ENCODE measurements around the gene KCNA10.

Gene KCNA10

GRCh38 chr1:110524311-110525248 is 5.6 kb upstream of the KCNA10 start:
- DNase-seq (ENCODE audit: extremely low spot score), result peak; percentile 89
- TF ChIP-seq LEF1 (IDR thresholded peaks at IDR 0.05; ENCODE audit: borderline replicate concordance), result no peak
- TF ChIP-seq SUZ12 (IDR thresholded peaks at IDR 0.05), result no peak
- TF ChIP-seq CTBP1 (IDR thresholded peaks at IDR 0.05; ENCODE audit: borderline replicate concordance), result no peak
- TF ChIP-seq FOXM1 (IDR thresholded peaks at IDR 0.05; ENCODE audit: borderline replicate concordance), result no peak
- no peak for TF ChIP-seq BHLHE40 (IDR thresholded peaks at IDR 0.05; ENCODE audit: borderline replicate concordance)
- no peak for TF ChIP-seq ELF4 (IDR thresholded peaks at IDR 0.05)
- no peak for TF ChIP-seq TARDBP (IDR thresholded peaks at IDR 0.05)
- no peak for TF ChIP-seq FOXK2 (IDR thresholded peaks at IDR 0.05)
- TF ChIP-seq HDGF (IDR thresholded peaks at IDR 0.05; ENCODE audit: borderline replicate concordance), result no peak
- TF ChIP-seq FOXA1 (IDR thresholded peaks at IDR 0.05), result no peak
- TF ChIP-seq ZNF384 (IDR thresholded peaks at IDR 0.05), result no peak
- TF ChIP-seq NFRKB (IDR thresholded peaks at IDR 0.05), result no peak
- ChIA-PET CTCF (interaction anchor here (0.7 to 3.7 kb wide), 14 partner anchors 9 to 256 kb away, joined by 3 to 14 read pairs (median 4); partner anchors contain the start of gene KCNA2), POLR2A (no interaction called here)

DNA sequence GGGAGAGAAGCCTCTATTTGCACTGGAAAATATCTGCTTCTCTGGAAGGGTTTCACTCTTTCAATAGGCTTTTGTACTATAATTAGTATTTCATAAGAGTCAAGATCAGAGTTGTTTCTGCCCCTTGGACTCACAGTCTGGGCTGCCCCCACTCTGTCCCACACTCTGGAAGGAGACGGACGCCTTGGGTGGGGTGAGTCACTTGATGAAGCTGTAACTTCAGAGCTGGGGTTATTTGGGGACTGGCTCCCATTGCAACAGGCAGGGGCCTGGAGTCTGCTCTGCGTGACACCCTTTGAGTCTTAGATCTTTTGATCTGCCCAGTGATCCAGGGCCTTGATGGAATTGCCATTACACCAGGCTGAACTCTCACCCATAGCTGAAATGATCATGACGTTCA is 4.0 kb upstream of the KCNA10 start:
- DNase-seq (ENCODE audit: extremely low spot score), result no peak
- POLR2A ChIA-PET, result no interaction called here
- CTCF ChIA-PET, result interaction anchor here (1.0 to 1.5 kb wide), 4 partner anchors 27 to 258 kb away, joined by 4 to 6 read pairs (median 5); no protein-coding TSS in a partner anchor
- TF ChIP-seq FOXK2 (IDR thresholded peaks at IDR 0.05), result no peak
- TF ChIP-seq BHLHE40 (IDR thresholded peaks at IDR 0.05; ENCODE audit: borderline replicate concordance), result no peak
- TF ChIP-seq NFRKB (IDR thresholded peaks at IDR 0.05), result no peak
- no peak for TF ChIP-seq SUZ12 (IDR thresholded peaks at IDR 0.05)

DNA sequence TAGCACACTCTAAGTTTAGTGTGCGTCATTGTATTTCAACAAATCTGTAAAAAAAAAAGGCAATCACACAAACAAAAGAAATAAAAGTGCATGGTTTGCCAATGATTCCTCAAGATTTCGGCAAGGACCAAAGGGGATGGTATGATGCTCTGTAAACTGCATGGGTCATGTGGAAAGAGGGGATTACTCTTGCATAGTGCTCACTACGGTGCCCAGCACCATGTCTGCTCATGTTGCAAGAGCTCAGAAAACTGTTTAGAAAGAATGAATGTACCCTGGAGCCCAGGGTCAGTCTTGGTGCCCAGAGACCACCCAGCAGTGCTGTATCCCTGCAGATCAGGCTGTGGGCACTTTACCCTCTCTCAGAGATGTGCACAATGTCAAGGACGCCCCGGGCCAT is 3.6 kb upstream of the KCNA10 start:
- ChIA-PET CTCF (interaction anchor here (0.6 to 1.0 kb wide), 2 partner anchors 10 to 97 kb away, joined by 3 to 5 read pairs; no protein-coding TSS in a partner anchor), POLR2A (interaction anchor here (0.6 kb wide), 1 partner anchor 90 kb away, joined by 3 read pairs; no protein-coding TSS in a partner anchor)
- TF ChIP-seq L3MBTL2 (conservative IDR thresholded peaks at IDR 0.05) (no peak), FOXM1 (IDR thresholded peaks at IDR 0.05; ENCODE audit: borderline replicate concordance) (no peak), PKNOX1 (IDR thresholded peaks at IDR 0.05) (no peak)
- no peak for DNase-seq (ENCODE audit: extremely low spot score)

DNA sequence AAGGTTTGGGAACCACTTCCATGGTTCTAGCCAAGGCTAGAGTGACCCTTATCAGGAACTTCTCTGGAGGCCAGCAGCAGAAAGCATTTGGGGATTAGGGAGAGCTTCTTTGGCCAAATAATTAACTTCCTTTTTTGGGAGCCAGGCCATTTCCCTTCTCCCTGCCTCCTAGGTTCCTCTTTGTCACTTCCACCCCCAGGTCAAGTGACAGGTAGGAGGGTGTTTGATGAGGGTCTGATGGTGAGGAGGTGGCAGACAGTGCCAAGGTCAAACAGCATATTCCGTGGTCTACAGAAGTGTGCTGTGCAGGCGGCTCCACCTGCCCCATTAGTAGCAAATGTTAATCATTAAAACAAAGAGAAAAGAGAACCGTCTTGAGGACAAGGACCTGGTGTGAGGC is 1.9 kb upstream of the KCNA10 start:
- CTCF ChIA-PET, result no interaction called here
- TF ChIP-seq NFRKB (IDR thresholded peaks at IDR 0.05) (no peak), FOXA1 (IDR thresholded peaks at IDR 0.05) (no peak), SP1 (IDR thresholded peaks at IDR 0.05) (no peak), BHLHE40 (IDR thresholded peaks at IDR 0.05; ENCODE audit: borderline replicate concordance) (no peak), SUZ12 (IDR thresholded peaks at IDR 0.05) (no peak), CTBP1 (IDR thresholded peaks at IDR 0.05; ENCODE audit: borderline replicate concordance) (no peak), HDGF (IDR thresholded peaks at IDR 0.05; ENCODE audit: borderline replicate concordance) (no peak), ELF4 (IDR thresholded peaks at IDR 0.05) (no peak), TARDBP (IDR thresholded peaks at IDR 0.05) (no peak), PKNOX1 (IDR thresholded peaks at IDR 0.05) (no peak)
- POLR2A ChIA-PET, result interaction anchor here (0.9 kb wide), 1 partner anchor 14 kb away, joined by 5 read pairs; no protein-coding TSS in a partner anchor
- no peak for DNase-seq (ENCODE audit: extremely low spot score)

DNA sequence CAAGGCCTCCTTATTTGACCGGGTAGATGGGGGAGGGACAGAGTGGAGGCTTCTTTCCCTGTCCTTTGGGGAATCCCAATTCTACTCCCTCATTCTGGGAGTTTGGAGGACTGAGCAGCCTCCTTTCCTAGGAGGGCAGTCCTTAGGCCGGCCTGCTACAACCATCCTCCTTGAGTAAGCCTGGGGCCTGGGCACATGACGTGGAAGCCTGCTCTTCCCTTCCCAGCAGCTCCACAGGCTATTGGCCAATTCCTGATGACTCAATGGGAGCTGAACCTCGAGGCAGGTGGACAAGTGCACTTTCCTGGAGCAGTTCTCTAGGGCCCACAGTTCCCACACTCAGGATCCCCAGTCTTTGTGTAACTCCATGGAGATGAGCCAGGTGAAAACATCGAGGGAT is 3.1 kb downstream of the KCNA10 start:
- no peak for DNase-seq (ENCODE audit: extremely low spot score)
- TF ChIP-seq ARNT (IDR thresholded peaks at IDR 0.05) (no peak), NFRKB (IDR thresholded peaks at IDR 0.05) (no peak)
- POLR2A ChIA-PET, result no interaction called here
- CTCF ChIA-PET, result no interaction called here

DNA sequence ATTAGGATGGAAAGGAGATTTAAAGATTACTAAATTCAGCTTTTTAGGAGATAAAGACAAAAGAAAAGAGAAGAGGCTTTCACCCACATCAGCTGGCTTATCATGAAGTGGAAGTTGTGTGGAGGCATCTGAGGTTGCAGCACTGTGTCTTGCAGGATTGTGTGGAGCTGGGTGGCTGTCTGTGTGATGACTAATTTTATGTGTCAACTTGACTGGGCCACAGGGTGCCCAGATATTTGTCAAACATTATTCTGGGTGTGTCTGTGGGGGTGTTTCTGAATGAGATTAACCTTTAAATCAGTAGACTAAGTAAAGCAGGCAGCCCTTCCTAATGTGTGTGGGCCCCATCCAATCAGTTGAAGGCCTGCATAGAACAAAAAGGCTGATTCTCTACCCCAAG is 3.9 kb downstream of the KCNA10 start:
- POLR2A ChIA-PET, result no interaction called here
- TF ChIP-seq SP1 (IDR thresholded peaks at IDR 0.05), result no peak
- no peak for TF ChIP-seq HDGF (IDR thresholded peaks at IDR 0.05; ENCODE audit: borderline replicate concordance)
- TF ChIP-seq L3MBTL2 (conservative IDR thresholded peaks at IDR 0.05), result no peak
- TF ChIP-seq ARNT (IDR thresholded peaks at IDR 0.05), result no peak
- no peak for TF ChIP-seq FOXK2 (IDR thresholded peaks at IDR 0.05)
- TF ChIP-seq CTBP1 (IDR thresholded peaks at IDR 0.05; ENCODE audit: borderline replicate concordance), result no peak
- no peak for TF ChIP-seq ELF4 (IDR thresholded peaks at IDR 0.05)
- TF ChIP-seq NFRKB (IDR thresholded peaks at IDR 0.05), result no peak
- TF ChIP-seq LEF1 (IDR thresholded peaks at IDR 0.05; ENCODE audit: borderline replicate concordance), result no peak
- no peak for TF ChIP-seq BHLHE40 (IDR thresholded peaks at IDR 0.05; ENCODE audit: borderline replicate concordance)
- TF ChIP-seq TARDBP (IDR thresholded peaks at IDR 0.05), result no peak
- TF ChIP-seq FOXA1 (IDR thresholded peaks at IDR 0.05), result no peak
- no peak for TF ChIP-seq SUZ12 (IDR thresholded peaks at IDR 0.05)
- TF ChIP-seq FOXM1 (IDR thresholded peaks at IDR 0.05; ENCODE audit: borderline replicate concordance), result no peak
- TF ChIP-seq PKNOX1 (IDR thresholded peaks at IDR 0.05), result no peak
- no peak for TF ChIP-seq ZNF384 (IDR thresholded peaks at IDR 0.05)
- CTCF ChIA-PET, result no interaction called here
- no peak for DNase-seq (ENCODE audit: extremely low spot score)
